ENCODE measurements around the gene C2CD2.
"Not testable (repeated sequence)": the region's sequence is repeated elsewhere in the genome, so short reads cannot be mapped to it uniquely, and the experiment has no call there.

The C2CD2 gene

GRCh38 chr21:41958886-41959563 is 5.2 kb upstream of the C2CD2 start:
- DNase-seq = peak in 23 of 51 donors; percentile 19 to 68 (median 40)

GRCh38 chr21:41957991-41958766 is 4.4 kb upstream of the C2CD2 start:
- peak in 13 of 51 donors; percentile 10 to 45 (median 23) for DNase-seq

GRCh38 chr21:41956926-41957729 is 3.3 kb upstream of the C2CD2 start:
- DNase-seq = no peak

- DNase-seq = no peak
Measured at GRCh38 chr21:41955516-41955915, 1.7 kb upstream of the C2CD2 start.

GRCh38 chr21:41954654-41955499 is 1.1 kb upstream of the C2CD2 start:
- DNase-seq = no peak

GRCh38 chr21:41953249-41953830 is 478 bp downstream of the C2CD2 start:
- DNase-seq = peak in 1 of 51 donors; percentile 31

- DNase-seq = no peak
Measured at GRCh38 chr21:41952568-41953248, 1.1 kb downstream of the C2CD2 start.

- DNase-seq = no peak
Measured at GRCh38 chr21:41951876-41952567, 1.8 kb downstream of the C2CD2 start.

GRCh38 chr21:41950941-41951351 is 2.9 kb downstream of the C2CD2 start:
- no peak for DNase-seq

GRCh38 chr21:41949631-41950030 is 4.2 kb downstream of the C2CD2 start:
- DNase-seq = not testable (repeated sequence)

- no peak for DNase-seq
Measured at GRCh38 chr21:41948901-41949300, 4.9 kb downstream of the C2CD2 start.

GRCh38 chr21:41948078-41948895 is 5.5 kb downstream of the C2CD2 start:
- DNase-seq = peak in 47 of 51 donors; percentile 28 to 93 (median 73)

GRCh38 chr21:41945982-41946381 is 7.8 kb downstream of the C2CD2 start:
- no peak for DNase-seq

GRCh38 chr21:41943851-41944250 is 10.0 kb downstream of the C2CD2 start:
- DNase-seq = peak in 31 of 51 donors; percentile 17 to 81 (median 50)

GRCh38 chr21:41942457-41942856 is 11.4 kb downstream of the C2CD2 start:
- no peak for DNase-seq

GRCh38 chr21:41941941-41942340 is 11.9 kb downstream of the C2CD2 start:
- DNase-seq = no peak

- no peak for DNase-seq
Measured at GRCh38 chr21:41940431-41940830, 13.4 kb downstream of the C2CD2 start.

- no peak for DNase-seq
Measured at GRCh38 chr21:41939391-41939790, 14.4 kb downstream of the C2CD2 start.

Measured in hypothalamus (tissue), 51 donors.